ENCODE data around the gene LZTS3.
"Not testable (repeated sequence)": the region's sequence is repeated elsewhere in the genome, so short reads cannot be mapped to it uniquely, and the experiment has no call there.

Gene LZTS3

DNA sequence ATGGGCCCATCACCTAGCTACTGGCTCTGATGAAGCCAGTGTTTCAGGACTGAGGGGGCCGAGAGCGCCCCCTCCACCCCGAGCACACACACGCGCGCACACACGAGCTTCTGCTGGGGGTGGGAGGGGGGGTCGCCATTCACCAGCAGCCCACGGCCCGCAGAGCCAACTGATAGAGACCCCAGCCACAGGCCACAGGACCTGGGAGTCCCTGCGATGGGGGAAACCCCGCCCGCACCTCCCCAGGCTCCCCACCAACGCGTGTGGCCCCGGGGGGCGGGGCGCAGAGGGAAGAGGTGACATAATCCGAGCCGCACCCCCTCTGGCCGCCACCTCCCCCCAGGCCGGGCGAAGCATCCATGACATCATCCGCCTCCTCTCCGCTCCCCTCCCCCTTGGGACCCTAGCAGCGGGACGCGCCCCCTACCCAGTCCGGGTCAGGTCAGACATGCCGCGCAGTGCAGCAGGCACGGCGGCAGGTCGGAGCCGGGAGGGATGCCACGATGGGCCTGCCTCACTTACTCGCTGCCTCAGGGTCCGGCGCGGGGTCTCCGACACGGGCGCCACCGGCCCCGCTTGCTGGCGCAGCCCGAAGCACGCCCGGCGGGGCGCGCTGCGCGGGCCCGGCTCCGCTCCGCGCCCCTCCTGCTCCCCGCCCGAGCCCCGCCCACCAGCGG, at the start of gene LZTS3:
Gene LZTS3, minus strand, starts transcription at position 617 of the 677 bp plus-strand sequence. CDS start 6,386 bp downstream, outside the sequence.
- TF ChIP-seq CTCF (conservative IDR thresholded peaks at IDR 0.05; ENCODE audit: control insufficient read depth, insufficient read depth, low read depth, low read length) = no peak
- H3K4me3 ChIP-seq (ENCODE audit: control insufficient read depth, low read depth, low read length) = peak within 1 kb of the TSS; percentile 77
- DNase-seq (ENCODE audit: low read depth) = peak; percentile 35

GRCh38 chr20:3221398-3222226, 48.3 kb upstream of the LZTS3 start:
- DNase-seq (ENCODE audit: low read depth) = no peak
- no peak overlapping the region for H3K4me3 ChIP-seq (ENCODE audit: control insufficient read depth, low read depth, low read length)
- no peak for TF ChIP-seq CTCF (conservative IDR thresholded peaks at IDR 0.05; ENCODE audit: control insufficient read depth, insufficient read depth, low read depth, low read length)

DNA sequence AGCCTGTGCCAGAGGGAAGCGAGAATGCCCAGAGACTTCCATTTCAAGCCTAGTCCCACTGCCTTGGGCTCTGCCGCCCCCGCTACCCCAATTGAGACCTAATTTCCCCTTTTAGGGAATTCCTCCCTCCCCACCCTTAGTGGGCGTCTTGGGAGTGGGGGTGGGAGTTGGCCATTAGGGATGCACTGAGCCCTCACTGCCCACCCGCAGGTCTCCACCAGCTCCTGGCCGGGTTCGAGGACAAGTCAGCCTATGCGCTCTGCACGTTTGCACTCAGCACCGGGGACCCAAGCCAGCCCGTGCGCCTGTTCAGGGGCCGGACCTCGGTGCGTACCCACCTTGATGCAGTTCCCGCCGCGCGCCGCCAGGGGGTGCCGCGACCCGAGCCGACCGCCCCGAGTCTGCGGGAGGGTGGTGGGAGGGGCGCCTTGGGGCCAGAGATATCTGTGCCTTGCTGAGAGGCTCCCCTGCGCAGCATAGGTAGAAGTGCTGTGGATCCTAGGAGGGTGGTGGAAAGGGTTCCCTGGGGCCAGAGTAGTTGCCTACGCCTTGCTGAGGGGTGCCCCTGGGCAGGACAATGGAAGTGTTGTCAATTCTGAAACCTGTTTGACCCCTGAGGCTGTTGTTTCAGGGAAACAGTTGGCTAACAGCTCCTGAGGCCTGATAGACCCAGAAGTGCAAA, 45.1 kb upstream of the LZTS3 start:
- peak; percentile 18 for DNase-seq (ENCODE audit: low read depth)
- H3K4me3 ChIP-seq (ENCODE audit: control insufficient read depth, low read depth, low read length) = no peak overlapping the region
- TF ChIP-seq CTCF (conservative IDR thresholded peaks at IDR 0.05; ENCODE audit: control insufficient read depth, insufficient read depth, low read depth, low read length) = peak; percentile 54

- not testable (repeated sequence) for H3K4me3 ChIP-seq (ENCODE audit: control insufficient read depth, low read depth, low read length); DNase-seq (ENCODE audit: low read depth)
Observed at GRCh38 chr20:3215359-3215917, 42.1 kb upstream of the LZTS3 start.

DNA sequence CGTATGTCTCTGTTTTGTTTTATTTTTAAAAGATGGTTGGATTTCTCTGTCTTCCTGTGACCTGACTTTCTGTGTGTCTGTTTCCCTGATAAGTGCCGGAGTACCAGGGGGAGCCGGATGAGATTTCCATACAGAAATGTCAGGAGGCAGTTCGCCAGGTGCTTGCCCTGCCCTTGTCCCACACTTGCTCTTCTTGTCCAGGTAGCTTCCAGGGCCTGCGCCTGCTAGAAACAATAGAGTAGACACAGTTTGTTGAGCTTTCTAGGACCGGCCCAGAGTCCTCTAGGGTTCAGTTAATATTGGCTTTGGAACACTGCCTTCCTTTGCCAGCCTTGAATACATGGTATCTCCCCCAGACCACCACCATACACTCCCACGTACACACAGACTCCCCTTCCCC, 39.9 kb upstream of the LZTS3 start:
- DNase-seq (ENCODE audit: low read depth) = no peak
- H3K4me3 ChIP-seq (ENCODE audit: control insufficient read depth, low read depth, low read length) = no peak overlapping the region
- TF ChIP-seq CTCF (conservative IDR thresholded peaks at IDR 0.05; ENCODE audit: control insufficient read depth, insufficient read depth, low read depth, low read length) = no peak

- TF ChIP-seq CTCF (conservative IDR thresholded peaks at IDR 0.05; ENCODE audit: control insufficient read depth, insufficient read depth, low read depth, low read length) = no peak
- DNase-seq (ENCODE audit: low read depth) = no peak
Observed at GRCh38 chr20:3210346-3210745, 37.0 kb upstream of the LZTS3 start.

More at GRCh38 chr20:3210346-3210745, 37.0 kb upstream of the LZTS3 start:
- H3K4me3 ChIP-seq (ENCODE audit: control insufficient read depth, low read depth, low read length) = peak overlapping the region; percentile 94

Data from fibroblast of mammary gland (primary cell).